Mesodermal cell (in vitro differentiated cells): Measurements from ENCODE around the gene KRT13.
A peak's percentile ranks its signal among the peaks of the same experiment; 100 is the strongest.

Experiments used
- H3K27ac ChIP-seq: 2 replicates; pipeline ENCODE4 v1.7.0; 2013; ENCODE audit warnings: mild to moderate bottlenecking, low read depth, low read length, moderate library complexity; ENCODE audit not compliant: severe bottlenecking
- H3K36me3 ChIP-seq: 2 replicates; pipeline ENCODE4 v1.7.1; 2013; ENCODE audit warnings: mild to moderate bottlenecking, low read length, moderate library complexity; ENCODE audit not compliant: control insufficient read depth, insufficient read depth
- H3K4me1 ChIP-seq: one replicate; pipeline ENCODE4 v1.7.1; 2013; ENCODE audit warnings: mild to moderate bottlenecking, low read length; ENCODE audit not compliant: insufficient read depth, control insufficient read depth, poor library complexity, severe bottlenecking
- H3K4me3 ChIP-seq: 2 replicates; pipeline ENCODE4 v1.7.0; 2013; ENCODE audit warnings: low read length, control low read depth, mild to moderate bottlenecking; ENCODE audit not compliant: insufficient read depth, poor library complexity, severe bottlenecking; ENCODE audit errors: extremely low read depth
- H3K9me3 ChIP-seq: 2 replicates; pipeline ENCODE4 v1.7.1; 2013; ENCODE audit warnings: mild to moderate bottlenecking, low read length, moderate library complexity; ENCODE audit not compliant: control insufficient read depth
- WGBS, 2 experiments: methylation state at CpG; one replicate each; pipeline ENCODE4 v1.1.5; 2013; ENCODE audit warnings: missing lambda C conversion rate in 2 of 2; ENCODE audit not compliant: insufficient coverage in 2 of 2; 5-methylcytosine and 5-hydroxymethylcytosine counted together

KRT13 gene

GRCh38 chr17:41519501-41520224, 14.3 kb upstream of the KRT13 start:
- Histone ChIP-seq H3K27ac (peak overlapping the region; percentile 36), H3K9me3 (no peaks in the 10 kb centered on the region), H3K4me3 (no peak overlapping the region), H3K4me1 (peaks cover 41% of the 10 kb centered on the region), H3K36me3 (peaks cover 21% of the 10 kb centered on the region)
- 70 to 78% methylated on average over 9 to 10 of the region's 11 CpGs for WGBS, 2 experiments

- WGBS, 2 experiments = 82% methylated on average over 7 of the region's 8 CpGs
- H3K27ac ChIP-seq = peak within 1 kb of the TSS; percentile 36
- no peaks in the 10 kb centered on the region for H3K9me3 ChIP-seq
These were observed 13.5 kb upstream of the KRT13 start, which contains the start of gene KRT15 for GRCh38 chr17:41518789-41519449. KRT15 (minus strand) TSS chr17:41518890; CDS start chr17:41518827, 63 bp downstream.

GRCh38 chr17:41518031-41518430, 12.6 kb upstream of the KRT13 start:
- WGBS, 2 experiments = 95 to 97% methylated on average over 3 of the region's 3 CpGs
- Histone ChIP-seq H3K27ac (no peak overlapping the region), H3K4me3 (no peak overlapping the region), H3K36me3 (peaks cover 5% of the 10 kb centered on the region), H3K9me3 (no peaks in the 10 kb centered on the region), H3K4me1 (peaks cover 28% of the 10 kb centered on the region)

More at GRCh38 chr17:41518789-41519449, 13.5 kb upstream of the KRT13 start, which contains the start of gene KRT15:
- Histone ChIP-seq H3K36me3 (peaks cover 14% of the 10 kb centered on the region), H3K4me3 (no peak within 1 kb of the TSS), H3K4me1 (peaks cover 36% of the 10 kb centered on the region)

- WGBS, 2 experiments = 94 to 95% methylated on average over 13 of the region's 14 CpGs
- no peaks in the 10 kb centered on the region for H3K9me3 ChIP-seq
- peaks cover 17% of the 10 kb centered on the region for H3K4me1 ChIP-seq
- no peak overlapping the region for H3K4me3 ChIP-seq
- H3K36me3 ChIP-seq = no peaks in the 10 kb centered on the region
- H3K27ac ChIP-seq = no peak overlapping the region
These were observed 11.4 kb upstream of the KRT13 start for GRCh38 chr17:41516830-41517283.

GRCh38 chr17:41516147-41516829, 10.9 kb upstream of the KRT13 start:
- no peak overlapping the region for H3K27ac ChIP-seq
- H3K4me3 ChIP-seq = no peak overlapping the region
- no peaks in the 10 kb centered on the region for H3K9me3 ChIP-seq
- peaks cover 11% of the 10 kb centered on the region for H3K4me1 ChIP-seq
- 95 to 97% methylated on average over 13 of the region's 14 CpGs for WGBS, 2 experiments
- H3K36me3 ChIP-seq = no peaks in the 10 kb centered on the region

GRCh38 chr17:41513168-41513547, 7.7 kb upstream of the KRT13 start:
- H3K4me3 ChIP-seq = no peak overlapping the region
- 95 to 100% methylated on average over 2 to 3 of the region's 5 CpGs for WGBS, 2 experiments
- no peaks in the 10 kb centered on the region for H3K9me3 ChIP-seq
- no peaks in the 10 kb centered on the region for H3K36me3 ChIP-seq
- H3K27ac ChIP-seq = no peak overlapping the region
- H3K4me1 ChIP-seq = no peaks in the 10 kb centered on the region

- Histone ChIP-seq H3K36me3 (no peaks in the 10 kb centered on the region), H3K27ac (no peak overlapping the region), H3K4me1 (no peaks in the 10 kb centered on the region), H3K4me3 (no peak overlapping the region), H3K9me3 (no peaks in the 10 kb centered on the region)
- 76 to 88% methylated on average over 5 to 6 of the region's 7 CpGs for WGBS, 2 experiments
These were observed 7.2 kb upstream of the KRT13 start for GRCh38 chr17:41512546-41513167.

- no peaks in the 10 kb centered on the region for H3K36me3 ChIP-seq
- no peaks in the 10 kb centered on the region for H3K4me1 ChIP-seq
- H3K9me3 ChIP-seq = no peaks in the 10 kb centered on the region
- H3K4me3 ChIP-seq = no peak overlapping the region
- WGBS, 2 experiments = 89 to 91% methylated on average over 9 of the region's 10 CpGs
- no peak overlapping the region for H3K27ac ChIP-seq
These were observed 6.3 kb upstream of the KRT13 start for GRCh38 chr17:41511716-41512115.

GRCh38 chr17:41511116-41511515, 5.7 kb upstream of the KRT13 start:
- no peak overlapping the region for H3K27ac ChIP-seq
- H3K36me3 ChIP-seq = no peaks in the 10 kb centered on the region
- WGBS, 2 experiments = 52 to 56% methylated on average over 2 of the region's 4 CpGs
- no peaks in the 10 kb centered on the region for H3K9me3 ChIP-seq
- no peak overlapping the region for H3K4me3 ChIP-seq
- H3K4me1 ChIP-seq = no peaks in the 10 kb centered on the region

- Histone ChIP-seq H3K27ac (no peak overlapping the region), H3K4me1 (no peaks in the 10 kb centered on the region), H3K36me3 (no peaks in the 10 kb centered on the region), H3K9me3 (no peaks in the 10 kb centered on the region), H3K4me3 (no peak overlapping the region)
- 83 to 93% methylated on average over 6 of the region's 7 CpGs for WGBS, 2 experiments
These were observed 5.0 kb upstream of the KRT13 start for GRCh38 chr17:41510251-41511065.
